SH-SY5Y (cell line): ENCODE results near the gene TPSAB1.

Experiments used
- GATA2 ChIP-seq: IDR thresholded peaks from 2 replicates; pipeline ENCODE4 v1.6.1; 2011; ENCODE audit warnings: mild to moderate bottlenecking, low read depth, low read length
- GATA3 ChIP-seq: IDR thresholded peaks from 2 replicates; pipeline ENCODE4 v1.6.1; 2011; ENCODE audit warnings: low read depth, mild to moderate bottlenecking, low read length, moderate library complexity

The TPSAB1 gene

DNA sequence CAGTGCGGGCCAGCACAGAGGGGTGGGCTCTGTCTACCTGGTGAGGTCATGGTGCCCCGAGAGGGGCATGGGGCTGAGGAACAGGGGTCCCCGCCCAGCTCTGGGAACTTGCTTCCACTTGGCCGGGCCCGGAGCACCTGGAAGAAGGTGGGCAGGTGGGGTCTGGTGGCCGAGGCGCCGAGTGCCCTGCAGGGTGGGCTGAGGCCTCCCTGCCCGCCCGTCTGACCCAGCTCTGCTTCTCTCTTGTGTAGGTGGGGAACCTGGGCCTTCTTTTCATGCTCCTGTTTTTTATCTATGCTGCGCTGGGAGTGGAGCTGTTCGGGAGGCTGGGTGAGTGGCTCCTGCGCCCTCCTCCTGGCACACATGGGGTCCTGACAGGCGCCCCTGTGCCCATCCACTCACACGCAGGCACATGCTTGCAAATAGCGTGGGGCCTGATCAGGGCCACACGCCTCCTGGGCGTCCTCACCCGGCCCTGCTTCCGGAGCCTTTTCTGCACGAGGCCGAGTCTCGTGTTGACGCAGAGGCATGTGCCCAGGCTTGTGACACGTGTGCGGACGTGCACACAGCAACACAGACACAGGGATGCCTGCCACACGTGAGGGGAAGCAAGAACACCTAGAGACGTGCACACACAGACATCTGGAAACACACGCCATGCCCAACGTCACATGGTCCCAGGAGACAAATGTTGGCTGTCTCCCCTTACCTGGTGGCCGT lies 23.7 kb upstream of the TPSAB1 start:
- TF ChIP-seq GATA3, result no peak
- no peak for TF ChIP-seq GATA2

DNA sequence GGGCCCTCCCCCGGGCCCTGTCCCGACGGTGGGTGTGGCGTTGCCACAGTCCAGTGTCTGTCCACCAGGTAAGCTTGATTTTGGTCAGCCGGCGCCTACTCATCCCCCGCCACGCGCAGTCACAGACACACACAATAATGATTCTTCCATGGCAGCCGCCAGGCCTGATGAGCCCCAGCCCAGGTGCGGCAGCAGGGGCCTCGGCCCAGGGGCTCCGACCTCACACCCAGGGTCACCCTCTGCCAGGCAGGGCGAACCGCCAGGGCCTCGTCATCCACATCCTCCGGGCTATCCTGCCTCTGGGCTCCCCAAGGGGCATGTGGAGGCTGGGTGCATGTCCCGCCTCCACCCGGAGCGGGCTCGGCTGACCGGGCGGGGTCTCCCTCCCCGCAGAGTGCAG lies 23.0 kb upstream of the TPSAB1 start:
- TF ChIP-seq GATA2 (no peak), GATA3 (no peak)

DNA sequence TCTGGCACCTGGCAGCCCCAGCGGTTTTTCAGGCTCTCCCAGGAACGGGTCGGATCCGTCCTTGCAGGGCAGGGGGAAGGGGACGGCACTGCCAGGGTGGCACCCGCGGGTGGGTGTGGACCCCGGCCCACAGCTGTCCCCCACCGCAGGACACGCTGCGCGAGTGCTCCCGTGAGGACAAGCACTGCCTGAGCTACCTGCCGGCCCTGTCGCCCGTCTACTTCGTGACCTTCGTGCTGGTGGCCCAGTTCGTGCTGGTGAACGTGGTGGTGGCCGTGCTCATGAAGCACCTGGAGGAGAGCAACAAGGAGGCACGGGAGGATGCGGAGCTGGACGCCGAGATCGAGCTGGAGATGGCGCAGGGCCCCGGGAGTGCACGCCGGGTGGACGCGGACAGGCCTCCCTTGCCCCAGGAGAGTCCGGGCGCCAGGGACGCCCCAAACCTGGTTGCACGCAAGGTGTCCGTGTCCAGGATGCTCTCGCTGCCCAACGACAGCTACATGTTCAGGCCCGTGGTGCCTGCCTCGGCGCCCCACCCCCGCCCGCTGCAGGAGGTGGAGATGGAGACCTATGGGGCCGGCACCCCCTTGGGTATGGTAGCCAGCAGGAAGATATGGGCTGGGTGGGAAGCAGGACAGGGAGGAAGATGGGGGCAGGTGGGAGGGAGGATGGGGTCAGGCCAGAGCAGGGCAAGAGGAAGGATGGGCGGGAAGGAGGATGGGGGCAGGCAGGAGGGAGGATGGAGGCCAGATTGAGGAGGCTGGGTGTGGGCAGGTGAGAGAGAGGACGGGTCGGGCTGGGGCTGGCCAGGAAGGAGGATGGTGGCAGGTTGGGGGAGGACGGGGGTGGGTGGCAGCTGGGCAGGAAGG lies 22.2 kb upstream of the TPSAB1 start:
- TF ChIP-seq GATA2, result no peak
- no peak for TF ChIP-seq GATA3

DNA sequence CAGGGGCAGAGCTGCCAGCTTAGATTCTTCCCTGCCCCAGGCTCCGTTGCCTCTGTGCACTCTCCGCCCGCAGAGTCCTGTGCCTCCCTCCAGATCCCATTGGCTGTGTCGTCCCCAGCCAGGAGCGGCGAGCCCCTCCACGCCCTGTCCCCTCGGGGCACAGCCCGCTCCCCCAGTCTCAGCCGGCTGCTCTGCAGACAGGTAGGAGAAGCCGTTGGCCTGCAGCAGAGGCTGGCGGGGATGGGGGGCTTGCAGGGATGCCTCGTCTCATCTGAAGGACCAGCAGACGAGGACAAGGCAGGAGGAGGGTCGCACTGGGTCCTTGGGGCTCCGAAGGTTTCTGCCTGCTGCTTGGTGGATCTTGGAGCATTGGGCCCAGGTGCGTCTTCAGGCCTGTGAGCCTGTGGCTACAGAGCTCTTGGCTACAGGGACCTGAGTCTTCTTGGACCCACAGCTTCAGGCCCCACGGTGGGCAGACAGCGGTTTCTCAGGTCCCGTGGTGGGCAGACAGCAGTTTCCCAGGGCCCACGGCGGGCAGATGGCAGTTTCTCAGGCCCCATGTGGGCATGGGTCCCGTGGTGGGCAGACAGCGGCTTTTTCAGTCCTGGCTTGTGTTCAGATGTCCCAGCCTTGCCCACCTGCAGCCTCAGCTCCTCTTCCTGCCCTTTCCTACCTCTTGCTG lies 21.4 kb upstream of the TPSAB1 start:
- TF ChIP-seq GATA3, result no peak
- no peak for TF ChIP-seq GATA2

DNA sequence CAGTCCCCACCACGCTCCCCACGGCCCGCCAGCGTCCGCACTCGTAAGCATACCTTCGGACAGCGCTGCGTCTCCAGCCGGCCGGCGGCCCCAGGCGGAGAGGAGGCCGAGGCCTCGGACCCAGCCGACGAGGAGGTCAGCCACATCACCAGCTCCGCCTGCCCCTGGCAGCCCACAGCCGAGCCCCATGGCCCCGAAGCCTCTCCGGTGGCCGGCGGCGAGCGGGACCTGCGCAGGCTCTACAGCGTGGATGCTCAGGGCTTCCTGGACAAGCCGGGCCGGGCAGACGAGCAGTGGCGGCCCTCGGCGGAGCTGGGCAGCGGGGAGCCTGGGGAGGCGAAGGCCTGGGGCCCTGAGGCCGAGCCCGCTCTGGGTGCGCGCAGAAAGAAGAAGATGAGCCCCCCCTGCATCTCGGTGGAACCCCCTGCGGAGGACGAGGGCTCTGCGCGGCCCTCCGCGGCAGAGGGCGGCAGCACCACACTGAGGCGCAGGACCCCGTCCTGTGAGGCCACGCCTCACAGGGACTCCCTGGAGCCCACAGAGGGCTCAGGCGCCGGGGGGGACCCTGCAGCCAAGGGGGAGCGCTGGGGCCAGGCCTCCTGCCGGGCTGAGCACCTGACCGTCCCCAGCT lies 20.3 kb upstream of the TPSAB1 start:
- TF ChIP-seq GATA3, result no peak
- no peak for TF ChIP-seq GATA2

DNA sequence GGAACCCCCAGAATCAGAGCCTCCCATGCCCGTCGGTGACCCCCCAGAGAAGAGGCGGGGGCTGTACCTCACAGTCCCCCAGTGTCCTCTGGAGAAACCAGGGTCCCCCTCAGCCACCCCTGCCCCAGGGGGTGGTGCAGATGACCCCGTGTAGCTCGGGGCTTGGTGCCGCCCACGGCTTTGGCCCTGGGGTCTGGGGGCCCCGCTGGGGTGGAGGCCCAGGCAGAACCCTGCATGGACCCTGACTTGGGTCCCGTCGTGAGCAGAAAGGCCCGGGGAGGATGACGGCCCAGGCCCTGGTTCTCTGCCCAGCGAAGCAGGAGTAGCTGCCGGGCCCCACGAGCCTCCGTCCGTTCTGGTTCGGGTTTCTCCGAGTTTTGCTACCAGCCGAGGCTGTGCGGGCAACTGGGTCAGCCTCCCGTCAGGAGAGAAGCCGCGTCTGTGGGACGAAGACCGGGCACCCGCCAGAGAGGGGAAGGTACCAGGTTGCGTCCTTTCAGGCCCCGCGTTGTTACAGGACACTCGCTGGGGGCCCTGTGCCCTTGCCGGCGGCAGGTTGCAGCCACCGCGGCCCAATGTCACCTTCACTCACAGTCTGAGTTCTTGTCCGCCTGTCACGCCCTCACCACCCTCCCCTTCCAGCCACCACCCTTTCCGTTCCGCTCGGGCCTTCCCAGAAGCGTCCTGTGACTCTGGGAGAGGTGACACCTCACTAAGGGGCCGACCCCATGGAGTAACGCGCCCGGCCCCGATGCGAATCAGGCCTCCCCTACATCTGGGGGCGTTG lies 19.5 kb upstream of the TPSAB1 start:
- TF ChIP-seq GATA3 (no peak), GATA2 (no peak)

DNA sequence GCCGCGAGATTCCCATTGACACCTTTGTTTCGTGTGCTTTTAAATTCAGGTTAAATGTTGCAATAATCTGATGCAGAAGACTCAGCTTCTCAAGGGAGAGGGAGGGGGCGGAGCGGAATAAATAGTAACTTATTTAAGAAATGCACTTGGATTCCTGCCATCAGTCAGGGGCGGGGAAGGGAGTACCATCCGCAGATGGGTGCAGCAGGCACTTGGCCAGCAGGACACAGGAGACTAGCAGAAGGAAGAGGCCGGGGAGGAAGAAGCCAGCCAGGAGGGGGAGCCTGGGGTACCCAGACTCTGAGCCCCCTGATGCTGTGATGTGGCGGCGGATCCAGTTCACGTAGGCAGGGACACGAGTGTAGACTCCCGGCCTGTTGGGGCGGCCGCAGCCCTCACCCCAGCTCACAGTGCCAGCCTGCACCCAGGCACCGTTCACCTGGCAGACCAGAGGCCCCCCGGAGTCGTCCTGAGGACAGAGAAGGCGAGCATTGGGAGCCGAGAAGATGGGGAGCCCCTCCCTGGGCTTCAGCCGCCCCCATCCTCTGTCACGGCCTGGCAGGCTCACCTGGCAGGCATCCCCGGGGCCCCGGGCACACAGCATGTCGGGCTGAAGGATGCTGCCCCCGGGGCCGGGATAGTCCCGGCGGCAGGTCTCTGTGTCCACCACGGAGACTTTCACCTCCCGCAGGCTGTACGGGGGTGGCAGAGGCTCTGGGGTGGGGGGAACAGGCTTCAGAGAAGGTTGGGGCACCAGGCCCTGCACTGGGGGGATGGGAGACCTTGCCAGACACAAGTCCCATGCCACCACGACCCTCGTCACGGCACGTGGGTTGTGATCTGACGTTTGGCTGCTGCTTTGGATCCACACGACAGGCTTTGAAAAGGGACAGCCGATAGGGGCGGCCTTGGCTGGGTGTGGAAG lies 18.6 kb upstream of the TPSAB1 start:
- no peak for TF ChIP-seq GATA3
- TF ChIP-seq GATA2, result no peak

DNA sequence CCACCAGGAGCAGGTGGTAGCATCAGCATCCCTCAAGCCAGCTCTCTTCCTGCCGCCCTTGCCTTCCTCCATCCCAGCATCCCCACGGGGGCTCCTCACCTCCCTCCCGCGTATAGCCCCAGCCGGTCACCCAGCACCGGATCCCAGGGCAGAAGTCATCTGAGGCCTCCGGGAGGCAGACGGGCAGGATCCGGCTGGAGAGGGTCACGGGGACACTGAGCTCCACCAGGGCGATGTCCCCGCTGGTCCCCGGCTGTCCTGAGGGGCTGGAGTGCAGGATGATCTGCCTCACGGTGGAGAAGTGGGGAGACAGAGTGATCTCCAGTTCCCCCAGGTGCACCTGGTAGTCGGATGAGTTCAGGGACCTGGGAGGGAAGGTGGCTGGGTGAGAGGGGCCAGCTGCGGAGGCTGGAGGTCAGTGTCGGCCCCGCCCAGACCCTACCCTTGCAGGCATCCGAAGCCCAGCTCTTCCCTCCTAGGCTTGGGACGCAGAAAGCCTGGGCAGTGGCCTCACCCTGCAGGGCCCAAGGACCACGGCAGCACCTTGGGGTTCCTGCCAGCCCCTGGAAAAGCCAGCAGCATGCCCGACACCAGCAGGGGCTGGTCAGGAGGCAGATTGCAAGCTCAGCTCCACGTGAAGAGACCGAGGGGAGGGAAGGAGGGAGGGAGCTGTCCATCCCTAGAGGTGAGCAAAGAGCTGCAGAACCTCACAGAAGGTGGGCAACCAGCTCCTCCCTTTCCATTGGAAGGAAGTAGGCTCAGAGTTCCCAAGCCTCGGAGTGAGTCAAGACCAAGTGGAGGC lies 17.8 kb upstream of the TPSAB1 start:
- TF ChIP-seq GATA3 (no peak), GATA2 (no peak)

DNA sequence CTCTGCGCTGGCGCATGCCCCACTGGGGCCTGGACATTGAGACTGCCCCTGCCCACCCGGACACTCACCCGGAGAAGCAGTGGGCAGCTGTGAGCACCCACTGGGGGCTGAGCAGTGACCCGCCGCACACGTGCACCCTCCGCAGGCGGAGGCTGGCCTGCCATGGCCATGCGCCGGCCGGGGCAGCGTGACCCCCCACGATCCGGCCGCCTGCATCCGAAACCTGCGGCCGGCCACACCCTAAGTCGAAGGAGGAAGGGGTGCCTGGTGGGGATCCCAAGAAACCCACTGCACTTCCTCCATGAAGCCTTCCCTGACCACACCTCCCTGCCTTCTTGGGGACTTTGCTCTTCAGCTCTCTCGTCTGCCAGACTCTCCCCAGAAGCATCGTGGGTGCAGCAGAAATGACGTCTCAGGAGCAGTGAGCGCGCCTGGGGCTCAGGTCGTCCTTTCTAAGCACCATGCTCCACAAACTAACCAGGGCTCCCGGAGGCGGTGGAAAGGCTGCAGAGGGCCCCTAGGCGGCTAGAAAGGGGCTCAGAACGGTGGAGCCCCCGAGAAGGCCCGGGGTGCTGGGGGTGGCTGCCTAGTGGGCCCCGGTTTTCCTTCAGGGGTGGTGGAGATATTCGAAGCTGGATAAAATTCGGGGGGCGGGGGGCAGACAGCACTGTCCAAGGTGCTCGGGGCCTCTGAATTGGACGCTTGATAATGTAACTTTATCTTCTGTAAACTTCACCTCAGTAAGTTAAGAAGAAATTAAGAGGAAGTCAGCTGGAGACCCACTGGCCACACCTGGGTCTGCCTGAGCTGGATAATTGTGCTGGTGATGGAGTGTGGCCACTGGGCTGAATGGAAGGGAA lies 16.9 kb upstream of the TPSAB1 start:
- no peak for TF ChIP-seq GATA2

DNA sequence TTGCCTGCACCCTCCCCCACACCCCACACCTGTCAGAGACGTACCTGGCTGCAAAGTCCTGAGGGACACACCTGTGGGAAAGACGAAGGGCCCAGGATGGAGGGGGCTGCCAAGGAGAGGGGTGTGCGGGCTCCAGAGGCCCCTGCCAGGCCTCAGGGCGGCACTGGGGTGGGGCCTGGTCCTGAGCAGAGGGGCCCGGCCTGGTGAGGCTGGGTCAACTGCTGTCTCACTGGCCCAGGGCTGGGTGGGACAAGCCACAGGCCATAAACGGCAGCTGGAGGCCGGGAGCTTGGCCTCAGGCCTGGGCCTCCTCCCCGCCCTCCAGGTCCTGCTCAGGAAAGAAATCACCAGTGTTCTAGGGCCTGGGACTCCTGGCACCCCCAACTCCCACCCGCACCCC lies 15.9 kb upstream of the TPSAB1 start:
- no peak for TF ChIP-seq GATA3
- TF ChIP-seq GATA2, result no peak

DNA sequence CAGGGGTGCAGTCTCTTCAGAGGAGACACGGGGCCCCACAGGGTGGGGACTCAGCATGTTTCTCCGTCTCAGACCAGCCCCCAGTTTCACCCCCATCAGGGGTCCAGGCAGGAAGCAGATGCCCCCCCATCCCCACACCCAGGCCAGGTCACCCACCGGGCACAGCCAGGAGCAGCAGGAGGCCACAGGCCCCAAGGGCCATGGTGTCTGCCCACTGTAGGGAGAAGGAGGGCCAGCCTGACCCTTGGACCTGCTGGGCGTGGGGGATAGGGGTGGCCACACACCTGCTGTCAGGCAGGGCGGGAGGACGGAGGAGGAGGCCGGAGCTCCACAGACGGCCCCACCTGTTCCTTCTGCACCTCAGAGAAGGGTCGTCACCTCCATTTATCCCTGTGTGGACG lies 15.5 kb upstream of the TPSAB1 start, which contains the start of gene TPSG1:
TSS of gene TPSG1 (minus strand) at position 218 of the 401 bp plus-strand sequence. CDS start at position 202, 16 bp downstream.
- TF ChIP-seq GATA3, result no peak
- TF ChIP-seq GATA2, result no peak
